GM18520 (cell line): ENCODE data around the gene SLC39A11.
"Not testable (repeated sequence)": the region's sequence is repeated elsewhere in the genome, so short reads cannot be mapped to it uniquely, and the experiment has no call there.

ENCODE experiments used
- ATAC-seq: cut with Tn5 transposase; IDR thresholded peaks from one replicate; pipeline ENCODE4 v1.9.1; 2021; ENCODE audit not compliant: unreplicated experiment

SLC39A11 gene

DNA sequence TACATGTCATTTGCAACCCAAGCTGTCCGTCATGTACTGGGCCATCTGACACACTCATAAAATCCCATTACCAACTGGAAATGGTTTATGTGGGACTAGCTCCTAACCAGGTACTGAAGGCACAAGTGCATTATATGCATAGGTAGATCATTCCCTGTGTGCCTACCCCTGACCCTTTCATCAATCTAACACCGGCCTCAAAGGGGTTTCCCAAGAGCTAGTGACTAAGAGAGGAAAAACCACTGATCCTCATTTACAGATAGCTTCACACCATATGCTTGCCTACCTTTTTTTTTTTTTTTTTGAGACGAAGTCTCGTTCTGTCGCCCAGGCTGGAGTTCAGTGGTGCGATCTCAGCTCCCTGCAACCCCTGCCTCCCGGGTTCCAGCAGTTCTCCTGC, 449.8 kb downstream of the SLC39A11 start:
- ATAC-seq, result no peak

DNA sequence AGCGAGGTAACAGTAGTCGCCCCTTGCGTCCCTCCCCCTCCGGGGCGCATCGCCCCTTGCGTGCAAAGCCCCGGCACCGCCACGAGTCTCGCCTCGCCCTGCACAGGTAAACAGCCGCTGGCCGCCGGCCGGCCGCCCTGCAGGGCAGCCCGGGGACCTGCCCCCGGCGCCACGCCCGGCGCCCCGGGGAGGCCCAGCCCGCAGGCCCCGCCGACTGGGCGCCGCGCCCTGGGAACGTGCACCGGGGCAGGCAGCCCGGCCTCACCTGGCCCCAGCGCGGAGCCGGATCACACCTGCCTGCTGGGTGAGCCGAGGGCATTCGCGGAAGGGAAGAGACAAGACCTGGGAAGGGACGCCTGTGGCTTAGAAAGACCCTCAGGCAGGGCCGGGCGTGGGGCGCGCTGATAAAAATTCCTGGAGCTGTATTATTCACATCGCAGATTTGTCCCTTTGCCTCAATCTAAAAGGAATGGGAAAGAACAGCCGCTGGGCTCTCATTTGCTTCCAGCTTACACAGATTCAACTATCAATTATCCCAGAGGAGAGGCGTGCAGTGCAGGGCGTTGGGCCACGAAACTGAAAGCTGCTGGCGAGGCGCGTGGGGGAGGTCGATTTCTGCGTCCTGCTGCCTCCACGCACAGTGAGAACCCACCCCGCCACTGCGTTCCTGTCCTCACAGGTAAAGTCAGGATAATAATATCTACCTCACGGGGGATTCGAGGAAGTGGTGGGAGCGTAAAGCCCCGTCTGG, 451.9 kb downstream of the SLC39A11 start:
- no peak for ATAC-seq

DNA sequence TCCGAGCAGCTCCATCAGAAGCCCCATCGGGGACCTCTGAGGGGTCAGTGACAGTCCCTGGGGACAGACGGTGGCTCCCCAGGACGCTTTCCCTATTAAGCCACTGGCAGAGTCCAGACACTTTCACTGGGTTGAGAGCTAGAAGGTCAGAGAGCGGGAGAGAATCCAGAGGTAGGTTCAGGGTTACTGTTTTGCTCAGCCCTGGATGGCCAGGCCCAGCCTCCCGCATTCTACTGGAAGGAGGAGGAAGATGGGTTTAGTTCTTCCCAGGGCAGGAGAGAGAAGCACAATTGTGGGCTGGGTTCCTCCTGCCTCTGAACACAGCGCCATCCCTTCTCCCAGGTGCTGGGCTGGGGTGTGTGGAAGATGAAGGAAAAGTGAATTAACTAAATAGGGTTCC, 452.8 kb downstream of the SLC39A11 start:
- no peak for ATAC-seq

DNA sequence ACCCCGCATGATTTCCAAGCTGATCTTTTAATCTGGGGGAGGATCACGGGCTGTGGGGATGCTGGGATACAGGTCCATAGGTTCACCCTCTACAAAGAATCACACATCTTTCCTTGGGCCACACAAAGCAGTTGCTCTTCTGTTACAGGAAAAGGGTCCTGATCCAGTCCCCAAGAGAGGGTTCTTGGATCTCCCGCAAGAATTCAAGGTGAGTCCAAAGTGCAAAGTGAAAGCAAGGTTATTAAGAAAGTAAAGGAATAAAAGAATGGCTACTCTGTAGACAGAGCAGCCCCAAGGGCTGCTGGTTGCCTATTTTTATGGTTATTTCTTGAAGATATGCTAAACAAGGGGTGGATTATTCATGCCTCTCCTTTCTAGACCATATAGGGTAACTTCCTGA, 453.6 kb downstream of the SLC39A11 start:
- ATAC-seq, result not testable (repeated sequence)

DNA sequence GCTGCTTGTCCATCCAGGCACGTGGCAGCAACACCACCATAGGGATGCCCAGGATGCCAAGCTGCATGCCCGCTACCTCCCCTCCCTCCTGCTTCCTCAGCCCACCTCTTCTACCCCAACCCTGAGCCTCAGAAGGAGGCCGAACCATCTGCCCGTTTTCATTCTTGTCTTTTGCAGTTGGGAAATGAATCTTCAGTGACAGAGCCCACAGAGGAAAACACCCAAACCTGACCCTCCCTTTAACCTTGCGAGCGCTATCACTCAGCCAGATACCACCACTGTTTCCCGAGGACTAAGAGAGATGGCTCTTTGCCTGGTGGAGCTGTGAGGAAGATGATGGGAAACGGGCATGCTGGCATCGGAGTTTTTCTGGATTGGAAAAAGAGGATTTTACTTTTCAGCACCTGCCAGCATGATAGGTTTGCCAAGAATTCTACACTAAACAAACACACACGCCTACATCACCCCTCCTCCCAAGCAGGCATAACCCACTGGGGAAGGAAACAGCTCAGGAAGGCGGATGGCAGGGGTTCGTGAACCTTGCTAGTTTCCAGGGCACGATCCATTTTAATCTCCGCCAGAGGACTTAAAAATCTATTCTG, 457.4 kb downstream of the SLC39A11 start:
- no peak for ATAC-seq

DNA sequence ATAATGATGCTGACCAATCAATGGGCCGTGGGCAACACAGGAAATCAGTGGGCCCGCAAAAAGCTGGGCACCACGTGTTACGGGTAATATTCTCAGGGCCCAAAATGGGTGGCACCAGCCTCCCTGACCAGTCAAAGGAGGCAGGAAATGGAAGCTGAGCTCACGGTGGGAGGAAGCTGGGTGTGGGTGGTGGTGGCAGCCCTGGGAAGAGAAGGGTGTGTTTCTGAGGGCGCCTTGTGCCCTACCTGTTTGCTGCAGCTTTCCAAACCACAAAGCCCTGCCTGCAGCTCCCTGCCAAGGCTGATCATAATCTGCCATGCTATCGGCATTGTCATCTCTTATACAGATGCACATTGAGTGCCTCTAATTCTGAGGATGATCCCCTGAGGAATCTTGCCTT, 457.9 kb downstream of the SLC39A11 start:
- ATAC-seq, result no peak

DNA sequence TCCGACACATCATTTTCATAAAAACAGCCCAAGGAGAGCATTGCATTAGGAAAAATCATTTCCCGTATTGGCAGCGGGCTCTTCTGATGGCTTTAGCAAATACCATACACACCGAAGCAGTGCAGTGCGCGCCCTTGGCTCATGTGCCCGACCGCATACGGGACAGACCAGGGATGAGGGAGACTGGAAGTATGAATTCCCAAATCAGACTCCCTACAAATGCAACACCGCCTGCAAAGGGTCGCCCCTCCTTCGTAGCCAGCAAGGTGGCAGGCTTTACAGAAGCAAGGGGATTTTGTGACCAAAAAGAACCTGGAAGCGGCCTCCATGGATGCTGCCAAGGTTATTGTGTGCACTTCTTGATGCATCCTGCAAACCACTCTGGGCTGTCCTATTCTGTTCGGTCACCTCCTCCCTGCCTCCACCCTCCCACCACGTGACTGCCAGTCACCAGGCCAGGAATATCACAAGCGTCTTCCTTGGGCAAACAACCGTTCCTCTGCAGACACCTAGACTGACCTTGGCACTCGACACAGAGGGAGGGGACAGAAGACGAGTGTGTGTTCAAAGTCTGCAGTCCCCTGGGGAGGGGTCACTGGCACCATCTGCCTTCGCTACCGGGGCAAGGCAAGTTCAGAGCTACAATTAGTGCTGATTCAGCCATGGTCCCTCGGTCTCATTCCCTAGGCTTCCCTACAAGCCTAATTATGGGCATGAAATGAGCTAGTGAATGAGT, 460.4 kb downstream of the SLC39A11 start:
- ATAC-seq, result no peak

DNA sequence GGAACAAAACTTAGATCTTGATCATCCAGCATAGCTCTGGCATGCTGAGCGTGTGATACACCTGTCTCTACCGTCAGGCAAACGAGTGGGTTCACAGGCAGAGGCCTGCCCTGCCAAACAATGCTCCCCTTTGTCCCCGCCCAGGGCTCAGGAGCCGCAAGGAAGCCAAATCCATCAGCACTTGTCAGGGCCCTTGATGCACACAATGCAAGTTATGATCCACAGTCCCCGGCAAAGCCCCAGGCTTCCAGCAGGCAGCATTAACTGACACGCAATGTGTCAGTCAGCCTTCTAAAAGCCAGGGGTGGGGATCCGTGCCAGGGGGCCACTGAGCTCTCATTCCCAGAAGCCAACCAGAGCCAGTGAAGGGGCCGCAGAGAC, 460.9 kb downstream of the SLC39A11 start:
- no peak for ATAC-seq

DNA sequence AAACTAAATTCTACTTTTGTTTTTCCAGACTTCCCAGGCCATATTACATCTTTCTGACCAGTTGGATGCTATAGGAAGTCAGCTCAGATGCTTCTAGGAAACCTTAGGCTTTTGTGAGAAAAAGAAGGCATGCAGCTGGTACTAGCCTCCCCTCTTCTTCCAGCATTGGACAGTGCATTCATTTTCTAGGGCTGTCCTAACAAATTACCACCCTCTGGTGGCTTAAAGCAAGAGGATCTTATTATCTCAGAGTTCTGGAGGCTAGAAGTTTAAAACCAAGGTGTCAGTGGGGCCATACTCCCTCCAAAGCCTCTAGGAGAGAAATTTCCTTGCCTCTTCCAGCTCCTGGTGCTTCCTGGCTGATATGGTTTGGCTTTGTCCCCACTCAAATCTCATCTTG, 467.8 kb downstream of the SLC39A11 start:
- no peak for ATAC-seq

DNA sequence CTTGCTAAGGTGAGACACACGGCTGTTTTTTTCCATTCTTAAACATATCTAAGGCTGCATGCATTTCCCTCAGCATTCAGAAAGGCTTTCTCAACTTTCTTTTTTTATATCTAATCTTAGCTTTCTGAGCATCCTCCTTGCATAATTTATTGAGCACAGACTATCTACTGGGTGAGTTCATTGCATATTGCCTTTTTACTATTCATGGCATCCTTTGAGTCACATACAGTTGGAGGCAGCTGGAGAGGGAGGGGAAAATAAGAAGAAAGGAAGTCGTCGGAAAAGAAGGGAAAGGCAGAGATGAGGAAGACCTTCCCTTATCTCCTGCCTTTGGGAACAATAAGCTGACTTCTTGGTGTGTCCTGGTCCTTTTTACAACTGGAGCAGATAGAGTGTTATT, 468.3 kb downstream of the SLC39A11 start:
- no peak for ATAC-seq

DNA sequence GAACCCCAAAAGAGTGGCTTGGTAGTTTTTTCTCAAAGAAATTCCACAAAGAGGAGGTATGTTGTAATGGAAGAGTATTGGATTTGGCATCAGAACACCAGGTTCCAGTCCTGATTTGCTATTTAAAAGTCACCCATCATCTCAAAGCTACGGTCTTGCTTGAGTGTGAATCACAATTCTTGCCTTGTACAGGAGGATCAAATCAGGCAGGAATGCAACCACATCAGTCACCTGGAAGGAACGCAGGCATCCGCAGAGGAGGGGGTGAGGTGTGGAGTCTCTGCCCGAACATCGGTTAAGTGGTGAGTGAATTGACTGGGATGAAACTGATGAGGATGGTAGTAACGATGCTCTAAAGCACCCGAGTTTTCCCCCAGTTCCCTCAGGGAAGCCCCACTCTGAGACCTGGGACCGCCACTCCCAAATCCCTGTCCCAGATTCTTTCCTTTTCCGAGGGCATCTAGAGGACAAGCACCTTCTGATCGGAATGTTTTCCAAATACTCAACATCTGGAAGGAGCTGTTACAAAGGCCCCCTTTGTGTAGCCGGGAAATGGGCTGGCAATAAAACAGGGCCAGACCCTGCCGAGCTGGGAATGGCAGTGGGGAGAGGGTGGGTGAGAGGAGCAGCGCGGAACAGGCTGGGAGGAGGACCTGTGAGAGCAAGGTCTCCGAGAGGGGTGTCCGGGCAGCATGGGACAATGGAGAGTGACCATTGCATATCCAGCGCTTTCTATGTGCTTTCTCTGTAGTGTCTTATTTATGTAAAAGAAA, 469.6 kb downstream of the SLC39A11 start:
- no peak for ATAC-seq

DNA sequence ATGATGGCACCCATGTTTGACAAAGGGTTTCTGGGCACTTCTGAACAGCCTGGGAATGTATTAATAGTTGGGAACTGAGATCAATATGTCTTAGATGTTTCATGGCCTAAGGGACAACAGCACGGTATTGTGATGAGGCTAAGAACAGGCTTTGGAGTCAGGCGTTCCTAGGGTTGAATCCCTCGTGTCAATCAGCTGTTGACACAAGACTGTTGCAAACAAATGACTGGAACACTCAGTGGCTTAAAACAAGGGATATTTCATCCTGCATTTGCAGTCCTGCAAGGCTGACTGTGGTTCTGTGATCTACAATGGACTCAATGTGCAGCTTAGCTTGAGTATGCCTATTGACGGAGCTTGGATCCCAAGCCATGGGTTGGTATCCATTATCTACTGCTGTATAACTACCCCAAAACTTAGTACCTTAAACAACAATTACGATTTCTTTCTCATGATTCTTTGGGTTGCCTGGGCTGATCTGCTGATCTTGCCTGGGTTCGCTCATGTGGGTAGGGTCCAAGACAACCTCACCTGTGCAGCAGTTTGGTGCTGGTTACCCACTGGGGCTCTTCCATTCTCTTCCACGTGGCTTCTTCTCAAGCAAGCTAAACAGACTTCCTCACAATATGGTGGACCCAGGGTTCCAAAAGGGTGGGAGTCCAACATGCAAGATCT, 472.4 kb downstream of the SLC39A11 start:
- no peak for ATAC-seq

DNA sequence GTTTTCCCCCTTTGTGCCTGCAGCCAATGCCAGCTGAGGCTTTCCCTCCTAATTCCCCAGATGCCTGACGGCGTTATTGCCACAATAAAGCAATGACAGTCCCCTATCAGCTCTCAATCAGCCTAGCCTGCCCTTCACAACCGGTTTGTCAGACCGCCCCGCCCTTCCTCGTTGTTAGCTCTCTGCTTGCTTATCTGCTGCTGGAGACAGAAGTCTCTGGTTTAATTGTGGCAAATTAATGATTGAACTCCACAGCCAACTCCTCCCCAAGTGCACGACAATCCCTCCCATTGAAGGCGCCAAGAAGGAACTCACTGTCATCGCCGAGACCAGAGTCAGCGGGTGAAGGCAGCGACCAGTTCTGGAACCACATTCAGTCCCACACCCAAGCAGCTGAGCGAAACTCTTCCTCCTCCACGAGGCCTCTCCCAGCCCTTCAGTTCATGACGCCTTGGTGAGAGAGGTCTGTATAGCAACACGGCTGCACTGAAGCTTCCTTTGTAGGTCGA, 474.4 kb downstream of the SLC39A11 start:
- no peak for ATAC-seq

DNA sequence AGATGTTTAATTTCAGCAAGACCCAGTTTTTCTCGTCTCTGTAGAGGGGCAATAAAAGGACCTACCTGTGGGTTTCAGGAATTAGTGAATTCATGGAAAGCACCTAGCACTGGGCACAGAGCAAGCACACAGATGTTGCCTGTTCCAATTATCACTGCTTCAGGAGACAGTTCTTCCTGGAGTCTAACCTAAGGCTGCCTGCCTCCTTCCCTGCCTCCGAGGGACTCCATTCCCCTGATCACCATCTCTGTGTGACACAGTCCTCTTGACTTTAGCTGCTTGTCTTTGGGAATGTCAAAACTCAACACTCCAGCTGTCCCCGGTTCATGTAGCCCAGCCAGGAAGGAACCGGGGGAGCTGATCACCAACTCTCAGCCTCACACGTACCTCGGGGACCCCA, 474.9 kb downstream of the SLC39A11 start:
- ATAC-seq, result no peak

DNA sequence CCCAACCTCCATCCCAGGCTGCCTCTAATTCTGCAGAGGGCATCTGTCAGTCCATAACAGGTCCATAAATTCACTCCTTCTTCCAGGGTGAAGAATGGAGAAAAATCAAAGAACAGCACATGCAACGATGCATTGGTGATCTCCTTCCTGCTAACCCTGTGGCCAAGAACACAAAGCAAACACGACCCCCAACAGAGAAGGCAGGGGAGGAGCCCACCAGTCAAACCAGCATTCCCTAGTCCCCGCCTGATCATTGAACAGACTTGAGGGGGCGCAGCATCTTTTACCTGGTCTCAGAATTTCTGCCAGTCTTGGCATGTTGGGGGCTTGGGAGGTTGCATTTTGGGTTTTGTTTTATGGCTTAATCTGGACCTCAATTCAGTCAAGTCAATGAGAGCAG, 476.0 kb downstream of the SLC39A11 start:
- no peak for ATAC-seq

DNA sequence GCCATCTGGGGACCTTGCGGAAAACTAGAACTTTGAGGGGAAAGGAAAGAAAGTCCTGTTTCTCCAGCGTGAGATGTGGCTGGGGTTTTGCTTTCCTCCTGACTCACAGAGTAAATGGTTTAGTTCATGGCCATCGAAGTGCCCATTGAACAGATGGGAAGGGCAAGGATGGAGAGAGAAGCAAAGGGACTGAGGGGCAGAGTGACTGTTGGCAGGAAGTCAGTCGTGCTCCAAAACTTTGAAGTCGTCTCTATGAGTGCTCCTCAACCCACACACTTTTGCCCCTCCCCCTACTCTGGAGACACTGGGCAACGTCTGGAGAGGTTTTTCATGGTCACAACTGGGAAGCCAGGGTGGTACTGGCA, 476.9 kb downstream of the SLC39A11 start:
- no peak for ATAC-seq

DNA sequence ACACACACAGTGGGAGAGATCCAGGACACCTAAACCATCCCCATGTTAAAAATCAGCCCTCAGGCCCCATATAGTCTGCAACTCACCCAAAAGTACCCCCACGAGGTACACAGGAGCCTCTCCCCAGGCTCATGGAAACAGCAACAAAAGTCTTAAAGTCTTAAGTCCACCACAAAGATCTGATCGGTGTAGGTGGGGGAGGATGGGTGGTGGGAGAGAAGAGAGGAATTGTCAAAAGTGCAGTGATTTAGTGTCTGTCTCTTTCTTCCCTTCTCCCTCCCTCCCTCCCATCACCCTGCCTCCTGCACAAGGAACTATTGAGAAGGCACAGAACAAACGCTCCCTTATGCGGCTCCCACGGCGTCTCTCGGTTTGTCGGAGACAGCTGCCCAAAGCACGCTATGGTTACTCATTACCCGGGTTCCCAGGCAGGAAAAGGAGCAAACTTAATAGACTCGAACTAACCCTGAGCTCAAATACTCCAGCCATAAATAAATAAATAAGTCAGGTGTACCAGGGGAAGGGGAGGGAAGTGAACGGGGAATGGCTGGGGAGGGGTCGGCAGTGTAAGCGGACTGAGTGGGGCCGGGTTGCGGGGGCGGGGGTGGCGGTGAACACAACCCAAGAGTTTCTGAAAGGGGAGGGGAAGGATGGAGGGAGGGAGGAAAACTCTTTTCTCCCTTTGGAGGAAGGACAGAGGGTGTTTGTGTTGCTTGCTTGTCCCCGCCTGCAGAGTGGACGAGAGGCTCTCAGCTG, 477.4 kb downstream of the SLC39A11 start:
- ATAC-seq, result no peak

DNA sequence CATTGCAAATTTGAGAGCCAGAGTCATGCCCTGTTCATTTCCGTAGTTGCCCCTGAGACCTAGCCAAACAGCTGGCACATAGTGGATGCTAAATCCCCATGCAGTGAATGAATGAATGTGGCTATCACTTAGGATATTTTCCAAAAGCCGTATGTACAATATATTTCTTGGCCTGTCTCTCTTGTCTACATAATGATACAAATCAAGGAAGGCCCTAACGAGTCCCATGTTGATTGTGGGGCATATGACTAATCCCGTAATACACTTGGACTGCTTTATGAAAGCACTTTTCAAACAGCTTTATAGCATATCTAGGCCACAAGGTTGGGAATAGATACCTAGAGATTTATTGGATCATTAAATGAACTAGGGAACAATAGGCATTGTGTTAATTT, 478.0 kb downstream of the SLC39A11 start:
- ATAC-seq, result no peak

DNA sequence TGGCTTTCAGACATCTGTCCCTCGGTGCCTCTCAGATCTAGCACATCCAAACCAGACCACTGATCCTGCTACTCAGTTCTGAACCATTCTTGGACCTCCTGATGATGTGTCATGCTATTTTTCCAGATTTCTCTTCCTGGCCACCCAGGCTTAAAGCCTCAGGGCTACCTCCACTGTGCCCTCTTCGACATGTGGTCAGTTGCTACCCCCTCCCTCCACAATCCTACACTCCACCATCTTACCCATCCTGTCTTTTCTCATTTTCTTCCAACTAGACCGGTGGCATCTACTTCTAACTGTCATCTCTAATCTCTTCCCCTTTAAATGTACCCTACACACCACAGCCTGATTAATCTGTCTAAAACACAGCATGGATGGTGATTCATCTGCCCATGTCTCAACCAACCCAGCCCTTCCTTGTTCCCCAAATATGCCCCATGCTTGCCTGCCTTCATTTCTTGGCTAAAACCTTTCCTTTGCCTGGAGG, 478.6 kb downstream of the SLC39A11 start:
- ATAC-seq, result no peak

DNA sequence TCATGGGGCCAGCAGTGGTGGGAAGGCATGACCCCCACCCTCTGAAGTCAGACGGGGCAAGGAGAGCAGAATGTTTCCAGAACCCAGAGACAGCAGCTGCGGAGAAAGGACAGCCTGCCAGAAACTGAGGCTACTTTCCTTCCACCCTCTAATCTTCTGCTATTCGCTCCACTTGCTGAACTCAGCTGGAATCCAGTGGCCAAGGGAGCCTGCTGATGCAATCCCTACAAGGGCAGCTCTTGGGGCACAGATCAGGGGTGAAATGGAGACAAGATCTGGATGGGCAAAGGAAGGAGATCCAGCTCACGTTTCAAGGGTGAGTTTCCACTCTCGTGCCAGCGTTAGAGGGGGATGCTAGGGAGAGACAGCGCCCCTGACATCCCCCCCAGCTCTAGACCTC, 479.1 kb downstream of the SLC39A11 start:
- ATAC-seq, result no peak
